Retinal pigment epithelial cell (primary cell): Measurements from ENCODE around the gene PLCL1.
A peak's percentile ranks its signal among the peaks of the same experiment; 100 is the strongest.

Source experiments
- DNase-seq: peaks from one replicate; pipeline ENCODE4 v3.0.0-alpha.2; 2010; ENCODE audit warnings: low read depth
- H3K4me3 ChIP-seq: 2 replicates; pipeline ENCODE4 v1.5.1; 2011; ENCODE audit warnings: mild to moderate bottlenecking, low read length, control low read depth, moderate library complexity
- CTCF ChIP-seq: conservative IDR thresholded peaks from 2 replicates; pipeline ENCODE4 v1.5.1; 2011; ENCODE audit warnings: low read depth, low read length, control low read depth, inconsistent platforms

PLCL1 gene

GRCh38 chr2:198113316-198113715 lies 308.9 kb downstream of the PLCL1 start:
- no peak overlapping the region for H3K4me3 ChIP-seq
- no peak for TF ChIP-seq CTCF
- DNase-seq = no peak

- TF ChIP-seq CTCF = no peak
- DNase-seq = no peak
- H3K4me3 ChIP-seq = no peak overlapping the region
Measured at GRCh38 chr2:198114064-198114463, 309.7 kb downstream of the PLCL1 start.

DNA sequence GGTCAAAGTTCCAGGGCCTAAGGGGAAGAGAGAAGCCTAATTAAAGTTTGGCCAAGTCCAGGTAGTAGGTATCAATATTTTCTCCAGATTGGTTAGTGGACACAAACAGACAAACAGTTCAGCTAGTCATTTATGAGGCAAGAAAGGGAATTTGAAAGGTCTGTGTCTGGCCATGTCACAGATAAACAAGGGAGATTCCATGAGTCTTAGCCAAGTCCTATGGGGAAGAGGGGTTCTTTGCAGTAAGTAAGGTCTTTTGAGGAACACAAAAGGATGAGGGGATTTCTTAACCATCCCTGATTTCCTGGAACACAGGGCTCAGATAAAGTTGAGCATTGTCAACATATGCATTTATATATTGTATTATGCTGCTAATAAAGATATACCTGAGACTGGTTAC lies 310.8 kb downstream of the PLCL1 start:
- no peak overlapping the region for H3K4me3 ChIP-seq
- TF ChIP-seq CTCF = no peak
- no peak for DNase-seq

- no peak for DNase-seq
- H3K4me3 ChIP-seq = no peak overlapping the region
- TF ChIP-seq CTCF = no peak
Measured at GRCh38 chr2:198116756-198117155, 312.4 kb downstream of the PLCL1 start.

DNA sequence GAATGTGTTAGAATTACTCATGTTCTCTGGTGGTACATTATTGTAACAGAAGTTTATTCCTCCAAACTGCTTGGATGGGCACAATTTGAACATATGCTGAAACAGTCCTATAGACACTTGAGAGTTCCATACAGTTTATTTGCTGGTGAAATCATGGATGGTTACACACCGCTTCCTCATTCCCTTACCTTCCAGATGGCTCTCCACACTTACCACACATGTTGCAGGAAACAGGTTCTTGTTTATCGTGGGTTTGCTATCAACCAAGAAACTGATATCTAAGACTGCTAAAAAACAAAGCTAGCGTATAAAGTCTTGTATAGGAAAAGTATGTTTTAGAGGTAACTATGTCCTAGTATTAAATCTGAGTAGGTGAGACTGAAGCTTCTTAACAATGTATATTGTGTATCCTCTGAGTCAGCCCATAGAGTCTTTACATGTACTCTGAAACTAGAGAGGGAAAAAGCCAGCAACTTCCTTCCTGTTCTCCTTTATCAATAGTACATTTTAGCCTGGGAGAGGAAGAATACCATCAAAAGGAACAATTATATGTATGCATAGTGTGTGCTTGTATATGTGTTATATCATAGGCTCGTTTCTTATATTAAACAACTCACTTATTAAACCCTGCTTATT lies 313.1 kb downstream of the PLCL1 start:
- TF ChIP-seq CTCF = no peak
- DNase-seq = no peak
- no peak overlapping the region for H3K4me3 ChIP-seq

- DNase-seq = peak; percentile 27
Measured at GRCh38 chr2:198127627-198128026, 323.2 kb downstream of the PLCL1 start.

More at GRCh38 chr2:198127627-198128026, 323.2 kb downstream of the PLCL1 start:
- peak; percentile 69 for TF ChIP-seq CTCF
- H3K4me3 ChIP-seq = no peak overlapping the region
